GM13977 (cell line): ENCODE measurements around the gene NEURL4.

ENCODE experiments used
- DNase-seq: peaks from one replicate; pipeline ENCODE4 v3.0.0; 2012; ENCODE audit warnings: low spot score
- in situ Hi-C: fragments of 300-500 bp; cut with MboI; formaldehyde crosslinking; loops from one replicate; pipeline ENCODE4 v1.12.0; 2022; ENCODE audit warnings: low sequenced_read_pairs, low pct_unique_long_range_greater_than_20kb, mixed read lengths, inconsistent platforms; ENCODE audit not compliant: unreplicated experiment
- TF ChIP-seq, protein P1 (sequence below): IDR thresholded peaks from 2 replicates; pipeline ENCODE4 v1.5.1; 2012; ENCODE audit warnings: mild to moderate bottlenecking, control low read depth; ENCODE audit not compliant: insufficient read depth; ENCODE audit errors: extremely low read depth, missing control alignments

The NEURL4 gene

GRCh38 chr17:7329374-7329996, 350 bp upstream of the NEURL4 start:
- TF ChIP-seq, protein P1, sequence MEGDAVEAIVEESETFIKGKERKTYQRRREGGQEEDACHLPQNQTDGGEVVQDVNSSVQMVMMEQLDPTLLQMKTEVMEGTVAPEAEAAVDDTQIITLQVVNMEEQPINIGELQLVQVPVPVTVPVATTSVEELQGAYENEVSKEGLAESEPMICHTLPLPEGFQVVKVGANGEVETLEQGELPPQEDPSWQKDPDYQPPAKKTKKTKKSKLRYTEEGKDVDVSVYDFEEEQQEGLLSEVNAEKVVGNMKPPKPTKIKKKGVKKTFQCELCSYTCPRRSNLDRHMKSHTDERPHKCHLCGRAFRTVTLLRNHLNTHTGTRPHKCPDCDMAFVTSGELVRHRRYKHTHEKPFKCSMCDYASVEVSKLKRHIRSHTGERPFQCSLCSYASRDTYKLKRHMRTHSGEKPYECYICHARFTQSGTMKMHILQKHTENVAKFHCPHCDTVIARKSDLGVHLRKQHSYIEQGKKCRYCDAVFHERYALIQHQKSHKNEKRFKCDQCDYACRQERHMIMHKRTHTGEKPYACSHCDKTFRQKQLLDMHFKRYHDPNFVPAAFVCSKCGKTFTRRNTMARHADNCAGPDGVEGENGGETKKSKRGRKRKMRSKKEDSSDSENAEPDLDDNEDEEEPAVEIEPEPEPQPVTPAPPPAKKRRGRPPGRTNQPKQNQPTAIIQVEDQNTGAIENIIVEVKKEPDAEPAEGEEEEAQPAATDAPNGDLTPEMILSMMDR = peak; percentile 4
- peak; percentile 99 for DNase-seq
- in situ Hi-C loops = no loop called here

DNA sequence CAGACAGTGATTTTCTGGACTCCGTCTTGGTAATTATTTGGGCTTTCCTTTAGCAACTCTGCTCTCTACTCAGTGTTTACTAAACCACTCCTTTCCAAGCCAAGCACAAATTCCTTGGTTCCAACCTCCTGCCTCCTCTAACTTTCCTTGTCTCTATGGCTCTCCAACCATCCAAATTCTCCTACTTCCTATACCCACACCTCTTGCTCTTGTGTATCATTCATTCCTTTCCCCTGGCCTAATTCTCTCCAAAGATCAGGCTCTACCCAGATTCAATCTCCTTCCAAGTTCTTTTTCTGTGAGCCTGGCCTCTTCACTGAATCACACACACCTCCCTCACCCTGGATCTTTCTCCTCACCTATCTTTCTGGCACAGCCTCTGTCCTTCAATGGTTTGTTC, 1.1 kb downstream of the NEURL4 start:
- no peak for DNase-seq
- TF ChIP-seq, protein P1 = no peak
- in situ Hi-C loops = no loop called here

- TF ChIP-seq, protein P1 = no peak
- in situ Hi-C loops = no loop called here
- DNase-seq = no peak
Measured at GRCh38 chr17:7327501-7327900, 1.6 kb downstream of the NEURL4 start.

DNA sequence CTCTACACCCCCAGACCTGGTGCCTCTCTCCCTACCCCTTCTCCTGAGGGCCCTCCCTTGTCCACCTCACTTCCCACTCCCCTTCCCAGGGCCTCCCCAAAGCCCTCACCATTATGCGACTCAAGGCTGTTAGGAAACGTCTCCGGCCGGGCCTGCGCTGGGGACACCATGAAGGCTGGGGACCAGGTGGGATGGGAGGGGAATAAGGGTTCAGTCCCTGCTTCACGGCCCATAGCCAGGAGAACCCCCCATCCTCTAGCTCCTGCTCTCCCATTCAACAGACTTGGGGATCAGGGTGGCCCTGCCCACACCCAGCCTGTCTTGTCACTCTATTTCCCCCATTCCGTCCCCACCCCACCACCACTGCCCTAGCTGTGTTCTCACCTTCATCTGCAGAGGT, 2.1 kb downstream of the NEURL4 start:
- TF ChIP-seq, protein P1 = no peak
- no peak for DNase-seq
- in situ Hi-C loops = no loop called here

DNA sequence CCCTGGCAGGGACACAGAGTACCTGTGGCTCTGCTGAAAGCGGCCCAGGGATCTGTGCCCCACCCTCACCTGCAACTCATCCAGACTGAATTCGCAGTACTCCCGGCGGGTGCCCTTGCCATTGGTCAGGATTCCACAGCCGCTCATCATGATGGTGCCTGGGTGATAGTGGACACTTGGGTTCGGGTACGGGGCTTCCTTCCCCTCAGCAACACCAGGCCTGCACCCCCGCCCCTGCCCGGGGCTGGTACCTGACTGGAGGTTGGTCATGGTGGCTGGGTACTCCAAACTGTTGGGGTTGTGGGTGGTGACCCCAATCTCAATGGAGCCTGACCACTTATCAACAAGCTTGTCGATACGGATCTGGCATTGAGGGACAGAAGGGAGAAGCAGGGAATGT, 2.9 kb downstream of the NEURL4 start:
- no peak for DNase-seq
- TF ChIP-seq, protein P1 = no peak
- in situ Hi-C loops = no loop called here

DNA sequence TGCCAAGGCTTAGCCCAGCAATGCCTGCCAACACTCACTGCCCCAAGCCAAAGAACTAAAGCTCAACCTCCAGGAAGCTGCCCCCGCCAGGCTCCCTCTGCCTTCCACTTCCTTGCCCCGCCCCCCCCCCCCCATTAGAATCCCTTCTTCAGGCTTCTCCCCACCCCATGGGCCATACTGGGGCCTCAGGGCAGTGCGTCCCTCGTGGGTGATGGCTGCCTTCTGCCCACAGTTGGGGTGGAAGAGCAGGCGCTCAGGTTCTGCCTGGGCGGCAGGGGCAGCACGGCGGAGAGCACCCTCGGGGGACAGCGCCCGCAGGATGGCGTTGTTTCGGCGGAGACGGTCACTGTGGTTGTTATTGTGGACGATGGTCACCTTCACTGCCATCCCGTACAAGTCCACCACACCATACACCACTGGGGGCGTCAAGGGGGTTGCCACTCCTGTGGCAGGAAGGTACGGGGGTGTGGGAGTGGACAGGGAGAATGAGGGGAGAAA, 4.1 kb downstream of the NEURL4 start:
- TF ChIP-seq, protein P1 = no peak

More for the DNA sequence above, 4.1 kb downstream of the NEURL4 start:
- in situ Hi-C loops = no loop called here
- no peak for DNase-seq
